Astrocyte (in vitro differentiated cells and primary cell): ENCODE data around the gene PRRT2. TPM values are rescaled to one million over a fixed set of nuclear protein-coding genes. Genes with fewer than 3 reads are reported as not detected.
"Not testable (repeated sequence)": the region's sequence is repeated elsewhere in the genome, so short reads cannot be mapped to it uniquely, and the experiment has no call there.

Experiments used
- DNase-seq: peaks from one replicate; pipeline ENCODE4 v3.0.0-alpha.2; 2010; ENCODE audit warnings: low read depth
- FAIRE-seq: peaks from 2 replicates; lab custom pipeline; 2011; peaks lifted over from hg19 to GRCh38; lab: Jason Lieb, UNC
- H2AFZ ChIP-seq: 2 replicates; pipeline ENCODE4 v1.6.0; 2012; ENCODE audit warnings: low read depth, low read length, inconsistent platforms
- H3K27ac ChIP-seq: 2 replicates; pipeline ENCODE4 v1.5.1; 2011; ENCODE audit warnings: low read depth, low read length, inconsistent platforms
- H3K27me3 ChIP-seq: 2 replicates; pipeline ENCODE4 v1.6.0; 2011; ENCODE audit warnings: low read length, inconsistent platforms; ENCODE audit not compliant: insufficient read depth
- H3K36me3 ChIP-seq: 2 replicates; pipeline ENCODE4 v1.5.1; 2011; ENCODE audit warnings: low read length, inconsistent platforms; ENCODE audit not compliant: insufficient read depth
- H3K4me1 ChIP-seq: 2 replicates; pipeline ENCODE4 v1.5.1; 2011; ENCODE audit warnings: low read length, inconsistent platforms; ENCODE audit not compliant: insufficient read depth
- H3K4me2 ChIP-seq: 2 replicates; pipeline ENCODE4 v1.6.0; 2012; ENCODE audit warnings: low read length, inconsistent platforms
- H3K4me3 ChIP-seq: 2 replicates; pipeline ENCODE4 v1.5.1; 2011; ENCODE audit warnings: low read depth, mild to moderate bottlenecking, low read length, inconsistent platforms; ENCODE audit not compliant: insufficient read depth
- H3K79me2 ChIP-seq: 2 replicates; pipeline ENCODE4 v1.6.0; 2012; ENCODE audit warnings: mild to moderate bottlenecking, low read length, inconsistent platforms; ENCODE audit not compliant: insufficient read depth
- H3K9ac ChIP-seq: 2 replicates; pipeline ENCODE4 v1.6.0; 2012; ENCODE audit warnings: mild to moderate bottlenecking, low read length, inconsistent platforms
- H3K9me3 ChIP-seq: 2 replicates; pipeline ENCODE4 v1.5.1; 2012; ENCODE audit warnings: low read depth, mild to moderate bottlenecking, low read length, inconsistent platforms; ENCODE audit not compliant: insufficient read depth
- H4K20me1 ChIP-seq: 2 replicates; pipeline ENCODE4 v1.6.0; 2012; ENCODE audit warnings: low read length, inconsistent platforms; ENCODE audit not compliant: insufficient read depth
- H3K27ac Mint-ChIP-seq: one replicate; pipeline ENCODE4 v1.8.0; 2021; ENCODE audit warnings: mild to moderate bottlenecking, mixed read lengths; ENCODE audit not compliant: unreplicated experiment
- H3K27me3 Mint-ChIP-seq: one replicate; pipeline ENCODE4 v1.8.0; 2021; ENCODE audit warnings: low read depth, mixed read lengths; ENCODE audit not compliant: unreplicated experiment
- H3K36me3 Mint-ChIP-seq: one replicate; pipeline ENCODE4 v1.8.0; 2021; ENCODE audit warnings: low read depth, mixed read lengths; ENCODE audit not compliant: unreplicated experiment
- H3K4me1 Mint-ChIP-seq: one replicate; pipeline ENCODE4 v1.8.0; 2021; ENCODE audit warnings: low read depth, mixed read lengths; ENCODE audit not compliant: unreplicated experiment
- H3K4me3 Mint-ChIP-seq: one replicate; pipeline ENCODE4 v1.8.0; 2021; ENCODE audit warnings: mild to moderate bottlenecking, moderate library complexity, mixed read lengths; ENCODE audit not compliant: unreplicated experiment
- H3K9me3 Mint-ChIP-seq: one replicate; pipeline ENCODE4 v1.8.0; 2021; ENCODE audit warnings: mild to moderate bottlenecking, mixed read lengths; ENCODE audit not compliant: unreplicated experiment
- CTCF ChIP-seq: IDR thresholded peaks from 2 replicates; pipeline ENCODE4 v1.5.1; 2011; ENCODE audit warnings: low read depth, mild to moderate bottlenecking, inconsistent platforms, low read length, moderate library complexity; ENCODE audit not compliant: insufficient read depth
- EZH2 ChIP-seq: IDR thresholded peaks from 2 replicates; pipeline ENCODE4 v1.6.1; 2012; ENCODE audit warnings: mild to moderate bottlenecking, low read length, inconsistent platforms; ENCODE audit not compliant: insufficient read depth
- total RNA-seq: library from RNA; stranded (reverse); gene quantifications from 2 replicates; pipeline ENCODE4 v1.2.1, GENCODE V29; 2021

Gene PRRT2
- total RNA-seq, 1 donor from 2014 or later, result 6.2 TPM

GRCh38 chr16:29784157-29784556, 27.8 kb upstream of the PRRT2 start:
- DNase-seq (no peak), FAIRE-seq (no peak)
- TF ChIP-seq EZH2, result no peak
- no peak for TF ChIP-seq CTCF
- Mint-ChIP-seq H3K36me3 (no peaks in the 10 kb centered on the region), H3K27me3 (peaks cover 24% of the 10 kb centered on the region), H3K9me3 (peaks cover 4% of the 10 kb centered on the region), H3K4me3 (no peak overlapping the region), H3K27ac (no peak overlapping the region), H3K4me1 (no peaks in the 10 kb centered on the region)
- Histone ChIP-seq H3K4me3 (no peak overlapping the region), H3K4me1 (no peaks in the 10 kb centered on the region), H3K36me3 (no peaks in the 10 kb centered on the region), H3K4me2 (no peak overlapping the region), H4K20me1 (no peaks in the 10 kb centered on the region), H2AFZ (no peak overlapping the region), H3K9ac (no peak overlapping the region), H3K27me3 (peaks cover 14% of the 10 kb centered on the region), H3K27ac (no peak overlapping the region), H3K79me2 (no peaks in the 10 kb centered on the region), H3K9me3 (no peaks in the 10 kb centered on the region)

- Histone ChIP-seq H2AFZ (peak overlapping the region; percentile 98), H3K27ac (no peak overlapping the region), H4K20me1 (no peaks in the 10 kb centered on the region), H3K9me3 (no peaks in the 10 kb centered on the region), H3K4me3 (peak overlapping the region; percentile 32), H3K4me1 (peaks cover 2% of the 10 kb centered on the region), H3K9ac (no peak overlapping the region), H3K36me3 (no peaks in the 10 kb centered on the region), H3K27me3 (peaks cover 11% of the 10 kb centered on the region), H3K4me2 (peak overlapping the region; percentile 78), H3K79me2 (no peaks in the 10 kb centered on the region)
- no peak for FAIRE-seq
- Mint-ChIP-seq H3K4me3 (peak overlapping the region; percentile 45), H3K27ac (no peak overlapping the region), H3K27me3 (peaks cover 16% of the 10 kb centered on the region), H3K36me3 (no peaks in the 10 kb centered on the region), H3K9me3 (peaks cover 2% of the 10 kb centered on the region), H3K4me1 (no peaks in the 10 kb centered on the region)
- peak; percentile 43 for DNase-seq
- TF ChIP-seq CTCF, result peak; percentile 56
- TF ChIP-seq EZH2, result no peak
Measured at GRCh38 chr16:29784901-29785500, 27.0 kb upstream of the PRRT2 start.

GRCh38 chr16:29787155-29787554, 24.8 kb upstream of the PRRT2 start:
- H3K9me3 ChIP-seq, H2AFZ ChIP-seq, H3K27me3 ChIP-seq, DNase-seq, H3K4me3 Mint-ChIP-seq, H3K4me1 Mint-ChIP-seq, H4K20me1 ChIP-seq, H3K27me3 Mint-ChIP-seq, H3K27ac ChIP-seq, H3K9ac ChIP-seq, H3K9me3 Mint-ChIP-seq, H3K36me3 Mint-ChIP-seq, H3K4me3 ChIP-seq, H3K36me3 ChIP-seq, H3K4me2 ChIP-seq, FAIRE-seq: not testable (repeated sequence)
- Histone ChIP-seq H3K79me2 (peaks cover 16% of the 10 kb centered on the region), H3K4me1 (peaks cover 11% of the 10 kb centered on the region)
- peak overlapping the region; percentile 41 for H3K27ac Mint-ChIP-seq
